C1 segment of cervical spinal cord (tissue), 14 donors: ENCODE results near the gene ABI1.

Experiments
- DNase-seq, 14 donors: peaks; one replicate each; lab custom pipeline; 2025; lab: John Stamatoyannopoulos, UW

The ABI1 gene

DNA sequence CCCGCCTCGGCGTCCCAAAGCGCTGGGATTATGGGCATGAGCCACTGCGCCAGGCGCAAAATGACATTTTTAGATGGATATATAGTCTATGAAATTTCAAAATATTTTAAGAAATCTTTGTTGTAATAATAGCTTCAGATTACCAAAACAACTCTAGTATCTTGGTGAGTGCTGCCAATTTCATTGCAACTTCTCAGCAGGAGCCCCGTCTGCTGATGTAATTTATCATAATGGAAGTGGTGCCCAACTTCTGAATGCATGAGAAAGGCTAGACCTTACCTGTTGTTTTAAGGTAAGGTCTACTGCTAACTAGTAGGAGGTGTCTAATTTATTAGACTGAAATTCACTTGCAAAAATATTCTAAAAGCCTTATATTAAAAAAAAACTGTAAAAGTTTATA lies 143.3 kb downstream of the ABI1 start:
- peak in 1 of 14 donors; percentile 21 for DNase-seq

DNA sequence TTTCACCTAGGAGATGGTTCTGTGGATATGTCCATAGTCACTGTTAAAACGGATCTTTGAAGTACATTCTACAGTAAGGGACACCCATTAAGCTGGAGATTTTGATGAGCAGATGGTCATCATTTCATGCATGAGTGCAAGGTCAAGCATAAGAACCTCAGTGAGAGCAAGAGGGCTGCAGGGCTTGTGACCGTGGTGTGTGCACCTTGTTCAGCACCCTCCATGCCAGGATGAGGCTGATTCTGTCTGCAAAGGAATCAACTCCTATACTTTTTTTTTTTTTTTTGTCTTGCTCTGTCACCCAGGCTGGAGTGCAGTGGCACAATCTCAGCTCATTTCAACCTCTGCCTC lies 145.6 kb downstream of the ABI1 start:
- peak in 1 of 14 donors; percentile 74 for DNase-seq

DNA sequence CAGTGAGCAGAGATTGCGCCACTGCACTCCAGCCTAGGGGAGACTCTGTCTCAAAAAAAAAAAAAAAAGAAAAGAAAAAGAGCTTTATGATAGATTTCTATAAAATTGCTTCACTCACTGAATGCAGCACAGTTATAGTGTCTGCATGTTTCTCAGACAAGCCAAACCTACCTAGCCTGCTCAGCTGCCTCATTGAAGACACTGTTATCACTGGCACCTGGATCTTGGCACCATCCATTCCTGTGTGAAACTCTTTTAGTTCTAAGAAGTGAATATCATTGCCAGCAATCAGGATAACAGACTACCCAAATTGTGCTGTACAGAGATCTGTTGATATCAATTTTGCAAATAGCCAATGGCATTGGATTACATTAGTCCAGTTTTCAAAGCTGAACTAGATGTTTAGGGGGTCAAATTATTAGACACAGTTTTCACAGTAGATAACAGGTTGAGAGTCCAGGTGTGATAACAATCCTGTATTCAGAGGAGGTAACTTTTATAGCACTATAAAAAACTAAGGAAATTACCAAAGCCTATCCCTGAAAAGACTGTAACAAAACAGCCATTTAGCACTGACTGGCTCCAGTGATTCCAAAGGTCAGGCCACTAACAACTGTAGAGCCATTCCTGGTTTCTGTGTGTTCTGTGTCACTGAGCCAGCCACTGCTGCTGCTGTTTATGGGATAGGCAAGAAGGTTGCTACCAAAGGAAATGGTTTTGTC lies 146.2 kb downstream of the ABI1 start:
- no peak for DNase-seq

DNA sequence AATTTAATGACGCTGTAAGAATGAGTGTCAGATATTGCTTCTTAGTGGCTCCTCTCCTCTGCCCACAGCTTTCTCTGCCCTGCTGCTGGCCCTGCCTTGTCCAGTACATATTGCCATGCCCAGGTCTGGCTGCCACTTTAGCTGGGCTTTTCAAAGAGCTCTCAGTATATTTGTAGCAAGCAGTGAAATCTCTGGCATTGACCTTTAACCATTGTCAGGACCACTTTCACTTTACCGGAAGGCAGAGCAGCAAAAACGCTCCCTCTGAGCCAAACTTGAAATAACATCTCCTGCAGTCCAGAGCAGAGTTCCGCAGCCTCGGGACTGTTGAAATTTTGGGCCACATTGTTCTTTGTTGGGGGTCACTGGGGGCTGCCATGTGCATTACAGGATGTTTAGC lies 149.4 kb downstream of the ABI1 start:
- no peak for DNase-seq

DNA sequence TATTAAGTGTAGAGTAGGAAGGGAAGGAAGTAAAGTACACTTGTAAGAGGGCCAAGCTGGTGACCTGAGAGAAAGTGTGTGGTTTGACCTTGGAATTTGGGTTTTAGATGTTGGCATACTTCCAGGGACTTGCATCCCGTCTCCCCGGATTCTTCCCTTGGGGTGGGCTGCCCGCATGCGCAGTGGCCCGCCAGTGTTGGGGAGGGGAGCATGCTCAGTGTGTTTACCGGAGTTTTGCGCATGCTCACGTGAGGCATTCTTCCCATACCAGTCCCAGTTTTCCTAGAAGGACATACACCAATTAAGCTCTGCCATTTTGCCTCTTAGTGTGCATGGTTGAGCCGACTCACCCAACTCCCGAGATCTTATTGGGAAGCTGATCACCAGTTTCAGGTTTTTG lies 153.8 kb downstream of the ABI1 start:
- no peak for DNase-seq

DNA sequence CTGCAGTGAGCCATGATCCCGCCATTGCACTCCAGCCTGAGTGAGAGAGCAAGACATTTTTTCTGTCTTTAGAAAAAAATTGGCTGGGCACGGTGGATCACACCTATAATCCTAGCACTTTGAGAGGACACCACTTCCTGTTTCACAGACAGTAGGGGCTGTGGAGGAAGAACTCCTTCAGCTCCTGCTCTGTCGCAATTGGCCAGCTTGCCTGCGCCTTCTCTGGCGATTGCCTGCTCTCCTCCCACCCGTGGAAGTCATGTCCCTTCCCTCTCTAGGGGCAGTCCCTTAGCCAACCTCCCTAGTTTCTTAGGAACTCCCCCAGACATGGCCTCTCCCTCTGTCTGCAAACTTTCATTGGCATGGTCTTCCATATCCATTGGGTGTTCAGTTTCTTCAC lies 154.6 kb downstream of the ABI1 start:
- DNase-seq: no peak

DNA sequence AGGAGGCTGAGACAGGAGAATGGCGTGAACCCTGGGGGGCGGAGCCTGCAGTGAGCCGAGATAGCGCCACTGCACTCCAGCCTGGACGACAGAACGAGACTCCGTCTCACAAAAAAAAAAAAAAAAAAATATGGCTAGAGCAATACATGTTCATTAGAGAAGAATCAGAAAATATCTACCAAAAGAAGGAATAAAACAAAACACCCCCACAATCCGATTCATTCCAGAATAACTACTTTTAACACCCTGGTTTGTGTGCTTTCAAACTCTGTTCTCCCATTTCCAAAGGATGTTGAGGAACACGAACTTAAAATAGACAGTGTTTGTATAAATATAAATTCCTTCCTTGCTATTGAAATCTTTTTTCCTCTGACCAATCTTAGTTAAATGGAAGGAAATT lies 156.8 kb downstream of the ABI1 start:
- no peak for DNase-seq

DNA sequence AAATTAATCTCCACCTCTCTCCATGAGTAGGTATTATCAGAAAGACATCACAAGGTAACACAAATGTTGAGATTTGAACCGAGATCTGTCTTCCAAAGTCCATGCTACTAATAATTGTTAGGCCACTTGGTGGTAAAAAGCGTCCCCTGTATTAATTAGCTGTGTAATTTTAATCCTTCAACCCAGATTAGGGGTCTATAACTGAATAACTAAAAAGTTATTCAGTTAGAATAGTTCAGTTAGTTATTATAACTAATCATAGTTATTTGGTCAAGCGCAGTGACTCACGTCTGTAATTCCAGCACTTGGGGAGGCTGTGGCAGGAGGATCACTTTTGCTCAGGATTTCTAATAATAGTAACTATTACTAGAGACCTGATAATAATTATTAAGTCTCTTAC lies 157.7 kb downstream of the ABI1 start:
- DNase-seq: no peak

DNA sequence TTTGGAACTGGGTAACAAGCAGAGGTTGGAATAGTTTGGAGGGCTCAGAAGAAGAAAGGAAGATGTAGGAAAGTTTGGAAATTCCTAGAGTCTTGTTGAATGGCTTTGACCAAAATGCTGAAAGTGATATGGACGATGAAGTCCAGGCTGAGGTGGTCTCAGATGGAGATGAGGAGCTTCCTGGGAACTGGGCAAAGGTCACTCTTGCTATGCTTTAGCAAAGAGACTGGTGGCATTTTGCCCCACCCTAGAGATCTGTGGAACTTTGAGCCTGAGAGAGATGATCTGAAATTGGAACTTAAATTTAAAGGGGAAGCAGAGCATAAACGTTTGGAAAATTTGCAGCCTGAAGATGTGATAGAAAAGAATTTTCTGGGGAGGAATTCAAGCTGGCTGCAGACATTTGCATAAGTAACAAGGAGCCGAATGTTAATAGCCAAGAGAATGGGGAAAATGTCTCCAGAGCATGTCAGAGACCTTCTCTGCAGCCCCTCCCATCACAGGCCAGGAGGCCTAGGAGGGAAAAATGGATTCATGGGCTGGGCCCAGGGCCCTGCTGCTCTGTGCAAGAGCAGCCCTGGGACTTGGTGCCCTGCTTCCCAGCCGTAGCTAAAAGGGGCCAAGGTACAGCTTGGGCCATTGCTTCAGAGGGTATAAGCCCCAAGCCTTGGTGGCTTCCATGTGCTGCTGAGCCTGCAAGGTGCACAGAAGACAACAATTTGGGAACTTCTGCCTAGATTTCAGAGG lies 159.7 kb downstream of the ABI1 start:
- DNase-seq: no peak

DNA sequence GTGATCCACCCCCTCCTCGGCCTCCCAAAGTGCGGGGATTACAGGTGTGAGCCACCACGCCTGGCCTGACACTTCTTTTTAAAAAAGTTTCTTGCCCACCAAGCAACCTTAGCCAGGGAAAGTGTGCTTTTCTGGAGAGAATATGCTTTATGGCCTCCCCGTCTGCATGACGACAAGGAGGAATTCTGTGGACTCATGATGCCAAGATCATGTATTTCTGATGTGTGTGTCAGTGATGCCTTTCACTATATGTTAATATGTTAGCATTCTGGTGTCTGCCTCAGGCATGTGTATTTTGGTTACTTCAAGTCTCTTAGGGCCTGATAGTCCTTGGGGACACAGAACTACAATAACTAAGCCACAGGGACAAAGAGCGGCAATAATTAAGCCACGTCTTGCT lies 161.1 kb downstream of the ABI1 start:
- no peak for DNase-seq

DNA sequence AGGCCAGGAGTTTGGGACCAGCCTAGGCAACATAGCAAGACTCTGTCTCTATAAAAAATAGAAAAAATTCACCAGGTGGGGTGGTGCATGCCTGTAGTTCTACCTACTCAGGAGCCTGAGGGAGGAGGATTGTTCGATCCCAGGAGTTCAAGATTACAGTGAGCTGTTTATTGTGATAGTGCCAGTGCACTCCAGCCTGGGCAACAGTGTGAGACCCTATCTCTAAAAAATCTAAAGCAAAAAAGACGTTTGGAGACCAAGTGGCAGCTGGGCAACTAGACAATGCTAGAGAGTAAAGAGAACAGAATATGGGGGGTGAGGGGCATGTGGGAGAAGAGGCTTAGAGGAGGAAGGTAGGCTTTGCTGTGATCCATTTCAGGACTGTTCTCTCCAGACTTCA lies 161.8 kb downstream of the ABI1 start:
- DNase-seq: no peak

DNA sequence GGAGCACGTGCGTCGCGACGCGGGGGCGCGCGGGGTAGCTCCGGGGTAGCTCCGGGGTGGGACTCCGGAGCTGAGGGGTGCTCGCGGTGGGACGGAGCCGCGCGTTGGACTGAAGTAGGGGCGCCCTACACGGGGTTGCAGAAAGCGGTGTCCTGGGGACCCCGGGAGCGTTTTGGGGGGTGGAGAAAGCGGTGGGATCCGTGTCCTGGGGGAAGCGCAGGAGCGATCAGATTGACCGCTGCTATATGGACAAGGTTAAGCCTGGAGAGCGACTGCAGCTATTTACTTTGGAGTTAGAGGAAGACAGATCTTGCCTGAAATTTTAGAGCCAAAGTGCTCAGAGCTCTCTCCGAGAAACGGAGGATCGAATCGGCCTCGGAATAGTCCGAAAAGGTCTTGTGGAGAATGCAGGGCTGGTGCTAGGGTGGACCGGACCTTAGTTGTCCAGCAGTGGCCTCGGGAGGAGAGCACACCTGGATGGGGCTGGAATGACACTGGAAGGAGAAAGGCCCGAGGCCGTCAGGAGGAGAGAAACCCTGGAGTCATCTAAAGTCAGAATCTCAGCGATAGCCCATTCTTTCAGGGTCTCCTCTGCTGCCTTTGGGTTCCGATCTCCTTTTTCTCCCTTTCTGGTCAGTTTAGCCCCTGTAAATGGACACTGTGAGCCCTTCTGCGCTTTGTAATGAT lies 162.7 kb downstream of the ABI1 start:
- DNase-seq: no peak

DNA sequence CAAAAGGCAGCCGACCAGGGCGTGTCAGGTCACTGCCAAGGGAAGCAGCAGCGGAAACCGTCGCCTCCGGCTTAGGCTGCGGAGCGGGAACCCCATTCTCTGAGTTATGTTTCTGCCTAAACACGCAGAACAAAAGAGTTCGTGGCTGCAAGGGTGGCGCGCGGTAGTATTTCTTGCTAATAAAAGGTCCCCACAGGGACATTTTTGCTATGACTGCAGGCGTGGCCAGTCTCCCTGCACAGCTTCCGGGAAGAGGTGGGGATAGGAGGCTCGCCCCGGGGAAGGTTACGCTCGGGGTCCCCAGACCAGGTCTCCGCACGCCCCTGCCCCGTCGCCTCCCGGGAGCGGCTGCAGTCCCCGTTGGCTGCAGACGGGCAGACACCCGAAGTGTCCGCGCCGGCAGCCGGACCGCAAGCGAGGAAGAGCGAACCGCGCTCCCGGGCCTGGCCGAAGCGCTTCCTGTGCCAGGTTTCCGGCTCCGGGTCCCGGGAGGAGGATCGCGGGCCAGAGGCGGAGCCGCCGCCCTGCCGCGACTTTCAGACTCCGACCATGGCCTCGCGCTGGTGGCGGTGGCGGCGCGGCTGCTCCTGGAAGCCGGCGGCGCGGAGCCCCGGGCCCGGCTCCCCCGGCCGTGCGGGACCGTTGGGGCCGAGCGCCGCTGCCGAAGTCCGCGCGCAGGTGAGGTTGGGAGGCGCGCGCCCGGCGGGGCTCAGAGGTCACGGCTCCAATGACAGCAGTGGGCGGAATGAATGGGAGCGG lies 163.4 kb downstream of the ABI1 start, which contains the start of gene PDSS1:
TSS of gene PDSS1 (plus strand) at position 539 of the 759 bp plus-strand sequence. CDS start at position 550, 11 bp downstream.
- peak; percentile 47 to 91 (median 81) for DNase-seq

DNA sequence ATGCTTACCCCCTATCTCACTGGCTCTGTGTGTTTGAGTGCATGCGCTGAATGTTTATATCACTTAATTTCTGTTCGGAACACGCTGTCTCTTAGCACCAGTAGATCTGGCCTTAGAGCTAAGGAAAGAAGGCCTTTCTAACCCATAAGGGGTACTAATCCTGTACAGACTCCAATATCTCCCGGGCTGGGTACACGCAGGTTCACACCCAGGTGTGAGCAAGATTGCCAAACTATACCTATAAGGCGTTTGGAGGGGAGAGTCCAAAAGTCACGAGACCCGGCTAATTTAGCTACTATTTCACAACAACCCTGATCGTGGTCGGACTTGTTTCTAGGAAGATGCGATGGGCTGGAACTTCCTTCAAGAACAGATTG lies 164.0 kb downstream of the ABI1 start:
- no peak for DNase-seq
